Nephron progenitor cell (in vitro differentiated cells): ENCODE data around the gene UBAC2.

Experiments used
- DNase-seq: peaks from one replicate; pipeline ENCODE4 v3.0.0; 2021
- H3K27ac Mint-ChIP-seq: 2 replicates; pipeline ENCODE4 v1.8.0; 2021; ENCODE audit warnings: mild to moderate bottlenecking, moderate library complexity, mixed read lengths
- H3K27me3 Mint-ChIP-seq: 2 replicates; pipeline ENCODE4 v1.8.0; 2021; ENCODE audit warnings: mild to moderate bottlenecking, low read depth, mixed read lengths; ENCODE audit not compliant: poor library complexity
- H3K36me3 Mint-ChIP-seq: 2 replicates; pipeline ENCODE4 v1.8.0; 2021; ENCODE audit warnings: low read depth, mixed read lengths
- H3K4me1 Mint-ChIP-seq: 2 replicates; pipeline ENCODE4 v1.8.0; 2021; ENCODE audit warnings: mixed read lengths
- H3K4me3 Mint-ChIP-seq: 2 replicates; pipeline ENCODE4 v1.8.0; 2021; ENCODE audit warnings: mild to moderate bottlenecking, moderate library complexity, mixed read lengths
- H3K9me3 Mint-ChIP-seq: 2 replicates; pipeline ENCODE4 v1.8.0; 2021; ENCODE audit warnings: mild to moderate bottlenecking, moderate library complexity, mixed read lengths
- TF ChIP-seq, protein P1 (sequence below): fragments of 200-600 bp; sonication (generic); IDR thresholded peaks from 2 replicates; pipeline ENCODE4 v1.5.0; 2021; ENCODE audit warnings: antibody characterized with exemption

The UBAC2 gene

DNA sequence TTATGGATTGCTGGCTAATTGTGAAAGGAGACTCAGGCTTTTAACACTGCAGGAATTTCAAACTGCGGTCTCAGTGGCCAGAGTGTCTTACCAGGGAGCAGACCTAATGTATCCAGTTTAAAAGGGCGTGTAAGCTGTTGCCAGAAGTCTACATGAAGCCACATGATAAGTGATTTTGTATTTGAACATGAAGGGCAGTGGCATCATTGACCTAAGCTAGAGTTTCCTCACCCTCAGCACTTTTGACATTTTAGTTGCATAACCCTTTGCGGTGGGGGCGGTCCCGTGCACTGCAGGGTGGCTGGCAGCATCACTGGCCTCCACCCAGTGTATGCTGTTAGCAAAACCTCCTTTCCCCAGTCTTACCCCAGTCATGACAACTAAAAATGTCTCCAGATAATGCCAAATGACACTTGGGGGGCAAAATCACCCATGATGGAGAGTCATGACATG lies 81.2 kb downstream of the UBAC2 start:
- Mint-ChIP-seq H3K4me3 (no peak overlapping the region), H3K4me1 (peaks cover 4% of the 10 kb centered on the region), H3K27ac (peak overlapping the region; percentile 49), H3K36me3 (peaks cover 21% of the 10 kb centered on the region), H3K27me3 (peaks cover 7% of the 10 kb centered on the region), H3K9me3 (no peaks in the 10 kb centered on the region)
- TF ChIP-seq, protein P1, sequence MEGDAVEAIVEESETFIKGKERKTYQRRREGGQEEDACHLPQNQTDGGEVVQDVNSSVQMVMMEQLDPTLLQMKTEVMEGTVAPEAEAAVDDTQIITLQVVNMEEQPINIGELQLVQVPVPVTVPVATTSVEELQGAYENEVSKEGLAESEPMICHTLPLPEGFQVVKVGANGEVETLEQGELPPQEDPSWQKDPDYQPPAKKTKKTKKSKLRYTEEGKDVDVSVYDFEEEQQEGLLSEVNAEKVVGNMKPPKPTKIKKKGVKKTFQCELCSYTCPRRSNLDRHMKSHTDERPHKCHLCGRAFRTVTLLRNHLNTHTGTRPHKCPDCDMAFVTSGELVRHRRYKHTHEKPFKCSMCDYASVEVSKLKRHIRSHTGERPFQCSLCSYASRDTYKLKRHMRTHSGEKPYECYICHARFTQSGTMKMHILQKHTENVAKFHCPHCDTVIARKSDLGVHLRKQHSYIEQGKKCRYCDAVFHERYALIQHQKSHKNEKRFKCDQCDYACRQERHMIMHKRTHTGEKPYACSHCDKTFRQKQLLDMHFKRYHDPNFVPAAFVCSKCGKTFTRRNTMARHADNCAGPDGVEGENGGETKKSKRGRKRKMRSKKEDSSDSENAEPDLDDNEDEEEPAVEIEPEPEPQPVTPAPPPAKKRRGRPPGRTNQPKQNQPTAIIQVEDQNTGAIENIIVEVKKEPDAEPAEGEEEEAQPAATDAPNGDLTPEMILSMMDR = no peak
- no peak for DNase-seq

DNA sequence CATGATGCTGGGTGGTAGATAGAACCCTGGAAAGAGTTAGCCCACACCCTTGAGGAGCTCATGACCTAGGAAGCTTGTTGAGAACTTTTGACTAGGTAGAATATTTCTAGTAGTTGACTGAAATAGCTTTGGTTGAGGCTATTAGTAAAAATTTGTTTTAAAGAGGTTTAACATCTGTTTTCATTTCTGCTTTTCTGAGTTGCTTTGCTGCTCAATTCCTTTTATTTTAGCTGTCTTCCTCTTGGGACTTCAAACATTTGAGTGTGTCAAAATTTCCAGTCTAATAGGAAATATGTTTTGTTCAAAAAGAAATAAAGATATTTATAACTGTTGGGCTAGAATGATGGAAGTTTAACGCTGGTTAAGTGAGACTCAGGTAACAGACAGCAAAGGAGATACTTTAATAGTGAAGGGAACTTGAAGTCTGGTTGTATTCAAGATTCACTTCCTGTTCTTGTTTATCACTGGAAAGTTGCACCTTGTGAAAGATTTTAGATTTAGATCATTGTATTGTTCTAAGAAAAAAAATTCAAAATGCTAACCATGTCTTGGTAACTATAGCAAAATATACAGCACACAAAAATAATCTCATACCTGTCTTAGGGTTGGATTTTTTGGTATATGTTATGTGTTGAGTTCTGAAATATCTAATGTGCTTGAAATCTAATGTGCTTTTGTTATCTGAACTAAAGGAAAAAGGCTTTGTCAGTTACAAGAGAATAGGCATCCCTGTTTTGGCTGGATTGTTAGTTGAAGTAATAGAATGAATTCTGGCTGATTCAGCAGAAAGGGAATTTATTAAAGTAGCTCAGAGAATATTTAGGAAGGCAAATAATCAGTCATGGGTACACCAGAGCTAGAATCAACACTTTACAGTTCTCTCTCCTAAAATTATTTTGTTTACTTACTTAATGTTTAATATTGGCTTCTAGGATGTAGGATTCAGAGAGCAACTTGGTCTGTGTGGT lies 81.9 kb downstream of the UBAC2 start:
- Mint-ChIP-seq H3K9me3 (no peaks in the 10 kb centered on the region), H3K4me1 (no peaks in the 10 kb centered on the region), H3K4me3 (no peak overlapping the region), H3K36me3 (peaks cover 23% of the 10 kb centered on the region), H3K27ac (no peak overlapping the region), H3K27me3 (peaks cover 7% of the 10 kb centered on the region)
- TF ChIP-seq, protein P1 = no peak
- DNase-seq = no peak

DNA sequence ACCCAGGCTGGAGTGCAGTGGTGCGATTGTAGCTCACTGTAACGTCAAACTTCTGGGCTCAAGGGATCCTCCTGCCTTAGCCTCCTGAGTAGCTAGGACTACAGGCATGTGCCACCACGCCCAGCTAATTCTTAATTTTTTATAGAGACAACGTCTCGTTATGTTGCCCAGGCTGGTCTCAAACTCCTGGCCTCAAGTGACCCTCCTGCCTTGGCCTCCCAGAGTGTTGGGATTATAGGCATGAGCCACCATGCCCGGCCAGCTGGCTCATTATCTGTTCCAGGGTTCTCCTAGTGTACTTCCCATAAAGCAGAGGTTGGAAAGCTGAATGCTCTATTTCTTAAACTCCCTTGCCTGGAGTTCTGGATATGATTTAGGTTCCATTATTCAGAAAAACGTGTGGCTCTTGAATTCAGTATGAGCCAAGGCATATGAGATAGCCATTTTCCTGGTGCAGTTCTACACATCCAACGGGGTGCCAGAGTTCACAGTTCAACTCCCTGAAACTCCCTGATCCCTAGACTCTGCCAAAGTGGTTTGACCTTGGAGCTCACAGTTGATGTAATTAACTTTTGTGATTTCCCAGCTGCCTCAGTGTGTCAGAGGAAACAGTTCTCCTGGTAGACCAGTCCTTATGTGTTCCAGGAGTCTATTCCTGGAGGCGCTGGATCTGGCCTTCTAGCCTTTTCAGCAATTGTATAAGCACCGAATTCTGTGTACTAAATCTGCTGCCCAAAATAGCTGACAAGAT lies 85.0 kb downstream of the UBAC2 start:
- TF ChIP-seq, protein P1 = no peak
- Mint-ChIP-seq H3K9me3 (no peaks in the 10 kb centered on the region), H3K4me1 (no peaks in the 10 kb centered on the region), H3K27me3 (peaks cover 7% of the 10 kb centered on the region), H3K36me3 (peaks cover 24% of the 10 kb centered on the region), H3K27ac (no peak overlapping the region), H3K4me3 (no peak overlapping the region)
- DNase-seq = no peak

DNA sequence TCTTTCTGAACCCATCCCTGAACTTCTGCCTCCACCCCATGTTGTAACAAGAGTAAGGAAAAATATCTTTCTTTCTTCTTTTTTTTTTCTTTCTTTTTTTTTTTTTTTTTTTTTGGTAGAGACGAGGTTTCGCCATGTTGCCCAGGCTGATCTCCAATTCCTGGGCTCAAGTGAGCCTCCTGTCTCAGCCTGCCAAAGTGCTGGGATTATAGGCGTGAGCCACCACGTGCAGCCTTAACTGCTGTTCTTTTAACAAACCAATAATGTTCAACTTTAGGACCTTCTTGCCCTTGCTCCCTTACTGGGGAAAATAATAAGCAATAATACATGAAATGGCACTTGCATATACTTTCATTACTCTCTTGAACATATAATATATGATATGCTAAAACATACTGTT lies 86.9 kb downstream of the UBAC2 start:
- no peak for DNase-seq
- Mint-ChIP-seq H3K36me3 (peaks cover 27% of the 10 kb centered on the region), H3K27me3 (peaks cover 4% of the 10 kb centered on the region), H3K4me1 (no peaks in the 10 kb centered on the region), H3K4me3 (no peak overlapping the region), H3K9me3 (no peaks in the 10 kb centered on the region), H3K27ac (peak overlapping the region; percentile 39)
- TF ChIP-seq, protein P1 = no peak

DNA sequence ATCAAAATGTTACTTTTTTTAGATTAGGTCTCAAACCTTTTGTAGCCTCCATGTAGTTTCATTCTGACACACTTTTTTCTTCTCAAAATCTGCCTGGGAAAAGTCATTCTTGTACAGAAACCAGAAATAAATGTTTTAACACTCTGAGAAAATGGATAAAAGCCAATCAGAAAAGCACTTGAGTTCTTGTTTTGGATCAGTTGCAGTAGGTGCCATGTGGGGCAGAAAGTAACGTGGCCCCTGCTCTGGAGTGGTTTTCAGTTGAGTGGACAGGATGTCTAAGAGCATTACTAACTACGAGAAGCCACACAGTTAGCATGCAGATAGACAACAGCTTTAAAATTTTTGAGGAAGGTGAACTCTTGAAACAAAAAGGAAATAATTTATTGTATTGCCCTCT lies 87.4 kb downstream of the UBAC2 start:
- Mint-ChIP-seq H3K36me3 (peaks cover 32% of the 10 kb centered on the region), H3K4me1 (no peaks in the 10 kb centered on the region), H3K4me3 (no peak overlapping the region), H3K27ac (no peak overlapping the region), H3K9me3 (no peaks in the 10 kb centered on the region), H3K27me3 (peaks cover 4% of the 10 kb centered on the region)
- DNase-seq = no peak
- TF ChIP-seq, protein P1 = no peak
